Stimulated activated CD4-positive, alpha-beta T cell treated with anti-CD3 and anti-CD28 coated beads, TNF-alpha, amount 100 ng/mL, for 48 hours (primary cell): ENCODE measurements around the gene ETV6.

Source experiments
- DNase-seq, 3 donors: peaks; one replicate each; pipeline ENCODE4 v3.0.0-alpha.2; 2020; ENCODE audit warnings: low read depth in 3 of 3

The ETV6 gene

GRCh38 chr12:11799502-11799873, 150.0 kb downstream of the ETV6 start:
- DNase-seq, result no peak

DNA sequence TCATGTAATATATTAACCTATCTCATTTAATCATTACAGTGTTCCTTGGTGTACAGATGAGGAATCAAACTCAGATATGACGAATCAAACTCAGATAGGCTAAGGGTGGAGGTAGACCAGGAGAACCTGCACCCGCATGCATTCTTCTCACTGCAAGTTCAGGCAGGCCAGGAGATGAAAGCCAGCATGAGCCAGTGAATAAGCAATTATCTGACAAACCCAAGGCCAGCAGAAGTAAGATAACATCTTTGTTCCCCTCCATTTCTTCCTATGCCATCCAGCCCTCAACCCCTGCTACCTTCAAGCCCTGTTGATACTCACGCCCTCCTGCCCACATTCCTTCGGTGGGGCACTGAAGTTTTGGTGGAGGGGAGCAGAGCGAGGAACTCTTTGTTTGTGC, 152.2 kb downstream of the ETV6 start:
- no peak for DNase-seq

DNA sequence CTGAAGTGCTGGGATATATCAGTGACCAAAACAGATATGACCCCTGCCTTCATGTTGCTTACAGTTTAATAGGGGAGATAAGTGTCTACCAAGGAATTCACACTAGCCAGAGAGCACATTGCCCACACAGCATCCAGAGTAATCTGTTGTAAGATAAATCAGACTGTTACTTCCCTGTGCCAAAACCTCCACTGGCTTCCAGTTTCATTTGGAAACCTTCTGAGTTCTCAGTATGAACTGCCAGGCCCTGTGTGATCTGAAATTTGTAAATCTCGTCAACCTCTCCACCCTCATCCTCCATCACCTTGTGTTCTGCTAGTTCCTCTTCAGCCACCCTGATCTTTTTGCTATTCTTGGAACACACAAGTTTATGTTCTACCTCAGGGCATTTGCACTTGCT, 154.7 kb downstream of the ETV6 start:
- DNase-seq, result no peak

GRCh38 chr12:11805043-11805442, 155.6 kb downstream of the ETV6 start:
- no peak for DNase-seq

DNA sequence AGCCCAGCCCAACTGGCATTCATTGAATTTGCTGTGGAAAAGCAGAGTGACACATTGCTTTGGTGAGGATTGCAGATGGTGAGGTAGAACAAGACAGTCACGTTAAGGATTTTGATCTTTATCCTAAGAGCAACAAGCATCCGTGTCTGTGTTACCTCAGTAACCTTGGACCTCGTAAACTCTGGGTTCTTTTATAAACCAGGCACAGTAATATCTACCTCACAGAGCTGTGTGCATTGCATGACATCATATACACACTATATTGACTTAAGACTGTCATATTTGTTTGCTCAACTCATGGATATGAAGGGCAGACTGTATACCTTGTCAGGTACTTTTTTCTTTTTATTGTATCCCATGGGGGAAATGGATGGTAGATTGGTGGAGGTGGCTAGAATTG, 156.2 kb downstream of the ETV6 start:
- DNase-seq, result no peak

DNA sequence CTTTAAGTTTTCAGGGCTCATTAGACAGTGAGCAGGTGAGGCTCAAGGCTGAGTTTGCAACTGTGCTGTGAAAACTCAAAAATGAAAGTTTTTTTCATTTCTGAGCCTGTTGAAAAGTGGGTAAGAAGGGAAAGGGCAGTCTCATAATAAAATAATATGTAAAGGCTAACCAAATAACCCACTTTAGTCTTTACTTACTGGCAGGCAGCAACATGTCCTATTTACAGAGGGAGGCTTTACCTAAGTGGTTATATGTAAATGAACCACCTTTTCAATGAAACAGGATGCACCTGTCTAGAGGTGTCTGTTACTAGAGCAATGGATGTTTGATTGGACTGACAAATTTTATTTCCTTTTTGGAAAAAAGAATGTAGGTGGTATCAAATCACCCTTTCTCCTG, 158.0 kb downstream of the ETV6 start:
- no peak for DNase-seq

- DNase-seq, result no peak
These were observed 159.5 kb downstream of the ETV6 start for GRCh38 chr12:11808931-11809330.

DNA sequence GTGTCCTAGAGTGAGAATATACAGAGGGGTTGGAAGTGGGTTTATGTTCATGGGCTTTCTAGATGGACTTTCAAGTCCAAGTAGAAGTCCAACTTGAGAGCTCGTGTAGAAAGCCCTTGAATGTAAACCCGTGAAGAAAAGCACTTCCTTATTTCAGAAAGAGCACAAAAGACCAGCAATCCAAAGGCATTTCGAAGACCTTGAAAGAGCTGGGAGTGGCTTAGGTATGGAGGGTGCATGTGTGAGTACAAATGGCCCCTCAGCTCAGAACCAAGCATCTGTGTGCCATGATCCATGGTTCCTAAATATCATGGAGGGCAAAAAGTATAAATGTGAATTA, 160.7 kb downstream of the ETV6 start:
- DNase-seq, result no peak

DNA sequence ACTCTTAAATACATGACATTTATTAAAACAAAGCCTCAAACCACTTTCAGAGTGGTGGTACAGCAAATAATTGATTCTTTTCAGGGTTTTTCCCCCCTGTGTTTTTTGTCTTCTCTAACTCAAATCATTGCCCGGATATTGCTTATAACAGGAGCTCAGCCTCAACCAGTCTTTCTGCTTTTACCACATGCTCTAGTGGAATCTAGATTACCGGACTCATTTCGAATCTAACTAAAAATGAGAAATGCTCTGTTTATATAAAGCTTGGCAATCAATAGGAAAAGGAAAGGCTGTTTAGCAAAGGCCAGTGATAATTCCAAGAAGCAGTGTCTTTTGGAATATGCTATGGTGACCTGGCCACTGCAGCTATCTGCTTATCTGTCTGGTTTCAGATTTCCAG, 161.5 kb downstream of the ETV6 start:
- DNase-seq, result no peak

GRCh38 chr12:11812241-11812585, 162.7 kb downstream of the ETV6 start:
- DNase-seq, result no peak

DNA sequence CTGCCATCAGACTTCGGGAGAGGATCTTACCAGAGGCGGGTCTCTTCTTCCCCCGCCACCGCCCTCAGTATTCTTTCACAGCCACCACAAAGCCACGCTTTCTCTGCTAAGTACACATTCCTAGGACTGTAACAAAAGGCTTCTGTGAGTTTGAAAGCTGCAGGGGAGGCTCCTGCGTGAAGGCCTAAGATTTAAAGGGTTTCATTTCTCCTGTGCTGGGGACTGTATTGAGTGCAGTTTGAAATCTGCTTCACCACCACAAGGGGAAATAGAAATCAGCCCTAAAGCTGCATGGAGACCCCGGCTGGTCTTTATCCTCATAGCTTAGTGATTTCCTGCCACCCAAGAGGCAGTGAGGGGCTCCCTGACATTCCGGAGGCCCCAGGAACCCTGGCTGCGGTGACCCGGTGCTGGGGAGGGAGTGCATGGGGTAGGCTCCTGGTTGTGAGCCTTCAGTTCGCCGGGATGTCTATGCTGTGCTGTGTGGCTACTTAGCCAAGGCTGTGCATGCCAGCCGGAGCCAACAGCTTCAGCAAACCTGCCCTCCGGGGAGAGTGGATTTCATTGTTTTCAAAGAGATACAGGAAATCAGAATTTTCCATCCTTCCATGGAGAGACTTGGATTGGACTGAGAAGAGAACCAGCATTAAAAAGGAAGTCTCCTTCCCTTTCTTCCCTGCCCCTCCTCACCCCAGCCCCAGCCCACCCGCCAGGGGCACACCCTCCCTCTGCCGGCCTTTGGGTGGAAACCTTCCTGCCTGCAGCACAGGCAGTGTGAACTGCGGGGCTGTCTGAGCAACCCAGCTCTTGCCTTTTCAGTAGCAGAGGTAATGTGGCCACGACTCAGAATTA, 163.3 kb downstream of the ETV6 start:
- DNase-seq, result no peak

- no peak for DNase-seq
These were observed 164.0 kb downstream of the ETV6 start for GRCh38 chr12:11813438-11813813.

GRCh38 chr12:11814374-11814773, 164.9 kb downstream of the ETV6 start:
- DNase-seq, result peak in 1 of 3 donors; percentile 29

DNA sequence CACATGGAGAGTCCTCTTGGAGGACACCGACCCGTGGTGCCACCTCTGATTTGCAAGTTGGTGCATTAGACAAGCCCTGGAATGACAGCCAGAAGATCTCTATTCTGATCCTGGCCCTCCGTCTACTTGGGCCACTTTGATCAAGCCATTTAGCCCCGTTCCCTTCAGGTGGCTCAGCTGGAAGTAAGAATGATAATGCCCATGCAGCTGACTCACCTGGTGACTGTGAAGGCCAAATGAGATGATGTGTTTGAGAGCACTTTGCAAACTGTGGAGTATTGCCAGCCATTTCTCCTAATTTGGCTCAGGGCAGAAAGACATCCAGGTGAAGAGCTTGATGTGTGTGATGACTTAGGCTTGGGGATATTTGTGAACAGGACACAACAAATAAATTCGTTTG, 165.9 kb downstream of the ETV6 start:
- no peak for DNase-seq

- DNase-seq, result no peak
These were observed 170.2 kb downstream of the ETV6 start for GRCh38 chr12:11819643-11820042.

GRCh38 chr12:11820476-11820875, 171.0 kb downstream of the ETV6 start:
- DNase-seq, result no peak

GRCh38 chr12:11821386-11822080, 172.1 kb downstream of the ETV6 start:
- no peak for DNase-seq

- DNase-seq, result peak in 1 of 3 donors; percentile 39
These were observed 172.8 kb downstream of the ETV6 start for GRCh38 chr12:11822081-11822834.

DNA sequence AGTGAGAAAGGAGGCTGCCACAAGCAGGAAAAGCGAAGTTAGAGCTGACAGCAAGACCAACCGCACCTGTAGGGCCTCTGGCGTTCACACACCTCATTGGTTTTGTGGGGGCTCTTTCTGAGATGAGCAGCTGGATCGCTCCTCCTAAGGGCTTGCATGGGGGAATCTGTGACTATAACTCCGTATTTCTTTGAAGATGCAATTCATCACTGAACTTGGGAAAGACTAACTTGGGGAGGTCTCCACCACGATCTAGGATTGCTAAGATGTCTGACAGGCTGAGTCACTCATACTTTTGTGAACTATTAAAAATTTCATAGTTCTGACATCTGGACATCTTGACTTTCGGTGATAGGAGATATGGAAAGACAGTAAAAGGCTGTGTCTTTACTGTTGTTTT, 173.6 kb downstream of the ETV6 start:
- no peak for DNase-seq

DNA sequence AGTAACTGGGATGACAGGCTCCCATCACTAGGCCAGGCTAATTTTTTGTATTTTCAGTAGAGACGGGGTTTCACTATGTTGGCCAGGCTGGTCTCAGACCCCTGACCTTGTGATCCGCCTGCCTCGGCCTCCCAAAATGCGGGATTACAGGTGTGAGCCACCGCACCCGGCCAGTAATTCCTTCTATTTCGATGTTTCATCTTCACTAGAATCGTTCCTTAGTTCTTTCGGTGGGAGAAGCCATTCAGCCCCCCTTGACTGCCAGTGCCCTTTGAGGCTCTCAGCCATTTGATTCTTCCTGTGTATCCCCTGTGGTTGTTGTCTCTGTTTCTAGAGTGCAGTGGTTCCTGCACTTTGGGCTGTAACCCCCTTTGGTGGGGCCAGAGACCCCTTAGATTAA, 174.1 kb downstream of the ETV6 start:
- DNase-seq, result no peak

DNA sequence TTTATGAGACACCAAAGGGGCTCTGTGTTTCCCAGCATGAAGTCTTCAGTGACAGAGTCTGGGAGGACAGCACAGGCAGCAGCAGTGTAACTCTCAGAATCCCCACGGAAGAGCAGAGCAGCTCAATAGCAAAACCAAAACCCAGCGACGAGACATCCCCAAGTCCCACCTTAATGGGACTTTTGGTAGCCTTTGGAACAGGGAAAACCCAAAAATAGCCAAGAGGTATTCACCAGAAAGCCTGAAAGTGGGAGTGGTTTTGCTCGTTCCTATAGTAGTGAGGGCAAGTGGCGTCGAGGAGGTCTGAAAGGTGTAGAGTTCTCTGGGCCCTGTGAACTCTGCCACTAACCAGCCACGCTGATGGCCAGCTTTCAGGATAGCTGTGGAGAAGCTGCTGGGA, 174.6 kb downstream of the ETV6 start:
- no peak for DNase-seq

GRCh38 chr12:11824736-11825135, 175.3 kb downstream of the ETV6 start:
- DNase-seq, result no peak

DNA sequence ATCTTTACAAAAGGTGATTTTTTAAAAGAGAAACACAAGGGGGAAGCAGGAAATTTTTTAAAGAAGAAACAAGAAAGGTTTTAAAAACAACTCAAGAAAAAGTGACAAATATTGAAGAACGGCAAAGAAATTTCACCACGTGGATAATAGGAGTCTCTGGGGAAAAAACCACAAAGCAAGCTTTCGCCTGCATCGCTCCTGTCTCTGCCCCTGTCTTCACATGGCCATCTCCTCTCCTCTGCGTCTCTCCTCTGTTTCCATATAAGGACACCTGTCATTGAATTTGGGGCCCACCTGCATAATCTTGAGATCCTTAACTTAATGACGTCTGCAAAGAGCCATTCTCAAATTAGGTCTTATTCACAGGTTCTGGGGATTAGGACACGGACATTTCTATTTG, 175.8 kb downstream of the ETV6 start:
- DNase-seq, result no peak
